Sigmoid colon (tissue), 7 donors: ENCODE results near the gene BAD. TPM values are rescaled to one million over a fixed set of nuclear protein-coding genes. Genes with fewer than 3 reads are reported as not detected.

Experiments used
- DNase-seq: peaks from one replicate; pipeline ENCODE4 v3.0.0-alpha.2; 2019
- H3K27ac ChIP-seq, 4 donors: fragments of 200-600 bp; sonication (generic); one replicate each; pipeline ENCODE4 v1.5.1; 2016 to 2019; ENCODE audit warnings: mild to moderate bottlenecking in 1 of 4
- H3K27me3 ChIP-seq, 3 donors: fragments of 200-600 bp; sonication (generic); one replicate each; pipeline ENCODE4 v1.5.1; 2019; ENCODE audit warnings: mild to moderate bottlenecking in 1 of 3
- H3K36me3 ChIP-seq, 4 donors: fragments of 200-600 bp; sonication (generic); one replicate each; pipeline ENCODE4 v1.5.1; 2016 to 2019
- H3K4me1 ChIP-seq, 4 donors: fragments of 200-600 bp; sonication (generic); one replicate each; pipeline ENCODE4 v1.5.1; 2017 to 2019
- H3K4me3 ChIP-seq, 4 donors: fragments of 200-600 bp; sonication (generic); one replicate each; pipeline ENCODE4 v1.5.1; 2017 to 2019; ENCODE audit warnings: mild to moderate bottlenecking in 2 of 4, moderate library complexity in 1 of 4
- H3K9me3 ChIP-seq, 4 donors: fragments of 200-600 bp in 3 of 4; sonication (generic) in 3 of 4; one replicate each; pipeline versions ENCODE4 v1.5.1 to v1.6.1; 2013 to 2019
- EP300 ChIP-seq, 4 donors: sonication (generic); formaldehyde crosslinking; IDR thresholded peaks; one replicate each; pipeline ENCODE4 v1.6.1; 2017; ENCODE audit warnings: antibody characterized with exemption in 4 of 4
- POLR2A ChIP-seq, 2 donors: fragments of 450-650 bp; IDR thresholded peaks; one replicate each; pipeline ENCODE4 v1.6.1; 2016; ENCODE audit warnings: antibody characterized with exemption in 2 of 2, mild to moderate bottlenecking in 2 of 2, moderate library complexity in 2 of 2
- POLR2AphosphoS5 ChIP-seq, 4 donors: sonication (generic); formaldehyde crosslinking; IDR thresholded peaks; one replicate each; pipeline ENCODE4 v1.6.1; 2017; ENCODE audit warnings: antibody characterized with exemption in 4 of 4
- WGBS, 2 donors: extraction: QIAGEN DNeasy Blood & Tissue Kit; methylation state at CpG; one replicate each; pipeline ENCODE4 v1.1.7; 2013; 5-methylcytosine and 5-hydroxymethylcytosine counted together
- intact Hi-C: fragments of 100-400 bp; cut with DNase I; formaldehyde crosslinking; loops from one replicate; pipeline ENCODE4 v1.15.1; 2023
- polyA plus RNA-seq, 3 donors: library from polyadenylated mRNA; stranded (reverse); fragments of 200-250 nt; gene quantifications; one replicate each; pipeline ENCODE4 v1.2.3, GENCODE V29; 2013
- total RNA-seq, 4 donors: library from RNA; depleted of rRNA; stranded (reverse); fragments of >200 nt; gene quantifications; one replicate each; pipeline ENCODE4 v1.1.0, GENCODE V29; 2016
- TF ChIP-seq, protein P1 (sequence below), 4 experiments: fragments of 450-650 bp in 3 of 4; fragments of 200-600 bp in 1 of 4; IDR thresholded peaks; one replicate each; pipeline ENCODE4 v1.5.1; 2016 to 2019; ENCODE audit warnings: antibody characterized with exemption in 4 of 4, mild to moderate bottlenecking in 3 of 4, moderate library complexity in 2 of 4
- donor health status: healthy with polysubstance abuse.
- donor health status: Bipolar disorder and iron deficiency.
- donor health status: healthy.

BAD gene
- total and polyA plus RNA-seq, 7 donors: 95.3 to 264 (median 127) TPM

DNA sequence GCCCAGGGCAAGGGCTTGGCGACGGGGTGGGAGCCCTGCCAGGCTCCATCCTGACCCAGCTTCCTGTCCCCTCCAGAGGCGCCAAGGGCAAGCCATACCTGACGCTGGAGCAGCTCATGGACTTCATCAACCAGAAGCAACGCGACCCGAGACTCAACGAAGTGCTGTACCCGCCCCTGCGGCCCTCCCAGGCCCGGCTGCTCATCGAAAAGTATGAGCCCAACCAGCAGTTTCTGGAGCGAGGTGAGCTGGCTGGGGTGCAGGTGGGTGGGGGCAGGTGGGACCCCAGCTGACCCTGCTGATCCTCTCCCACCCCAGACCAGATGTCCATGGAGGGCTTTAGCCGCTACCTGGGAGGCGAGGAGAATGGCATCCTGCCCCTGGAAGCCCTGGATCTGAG, 28.2 kb downstream of the BAD start:
- Histone ChIP-seq H3K27me3 (no peaks in the 10 kb centered on the region), H3K36me3 (peaks cover 7 to 52% (median 38%) of the 10 kb centered on the region in 4 donors), H3K4me3 (no peak overlapping the region), H3K27ac (no peak overlapping the region), H3K9me3 (no peaks in the 10 kb centered on the region), H3K4me1 (peaks cover 0 to 23% (median 18%) of the 10 kb centered on the region in 4 donors)
- 92 to 93% methylated on average over 15 of the region's 15 CpGs for WGBS, 2 donors
- DNase-seq: no peak
- TF ChIP-seq, protein P1, sequence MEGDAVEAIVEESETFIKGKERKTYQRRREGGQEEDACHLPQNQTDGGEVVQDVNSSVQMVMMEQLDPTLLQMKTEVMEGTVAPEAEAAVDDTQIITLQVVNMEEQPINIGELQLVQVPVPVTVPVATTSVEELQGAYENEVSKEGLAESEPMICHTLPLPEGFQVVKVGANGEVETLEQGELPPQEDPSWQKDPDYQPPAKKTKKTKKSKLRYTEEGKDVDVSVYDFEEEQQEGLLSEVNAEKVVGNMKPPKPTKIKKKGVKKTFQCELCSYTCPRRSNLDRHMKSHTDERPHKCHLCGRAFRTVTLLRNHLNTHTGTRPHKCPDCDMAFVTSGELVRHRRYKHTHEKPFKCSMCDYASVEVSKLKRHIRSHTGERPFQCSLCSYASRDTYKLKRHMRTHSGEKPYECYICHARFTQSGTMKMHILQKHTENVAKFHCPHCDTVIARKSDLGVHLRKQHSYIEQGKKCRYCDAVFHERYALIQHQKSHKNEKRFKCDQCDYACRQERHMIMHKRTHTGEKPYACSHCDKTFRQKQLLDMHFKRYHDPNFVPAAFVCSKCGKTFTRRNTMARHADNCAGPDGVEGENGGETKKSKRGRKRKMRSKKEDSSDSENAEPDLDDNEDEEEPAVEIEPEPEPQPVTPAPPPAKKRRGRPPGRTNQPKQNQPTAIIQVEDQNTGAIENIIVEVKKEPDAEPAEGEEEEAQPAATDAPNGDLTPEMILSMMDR (IDR thresholded peaks at IDR 0.05): no peak
- TF ChIP-seq POLR2A (IDR thresholded peaks at IDR 0.05) (no peak), EP300 (IDR thresholded peaks at IDR 0.05) (no peak), POLR2AphosphoS5 (IDR thresholded peaks at IDR 0.05) (no peak)
- intact Hi-C loops: no loop called here

DNA sequence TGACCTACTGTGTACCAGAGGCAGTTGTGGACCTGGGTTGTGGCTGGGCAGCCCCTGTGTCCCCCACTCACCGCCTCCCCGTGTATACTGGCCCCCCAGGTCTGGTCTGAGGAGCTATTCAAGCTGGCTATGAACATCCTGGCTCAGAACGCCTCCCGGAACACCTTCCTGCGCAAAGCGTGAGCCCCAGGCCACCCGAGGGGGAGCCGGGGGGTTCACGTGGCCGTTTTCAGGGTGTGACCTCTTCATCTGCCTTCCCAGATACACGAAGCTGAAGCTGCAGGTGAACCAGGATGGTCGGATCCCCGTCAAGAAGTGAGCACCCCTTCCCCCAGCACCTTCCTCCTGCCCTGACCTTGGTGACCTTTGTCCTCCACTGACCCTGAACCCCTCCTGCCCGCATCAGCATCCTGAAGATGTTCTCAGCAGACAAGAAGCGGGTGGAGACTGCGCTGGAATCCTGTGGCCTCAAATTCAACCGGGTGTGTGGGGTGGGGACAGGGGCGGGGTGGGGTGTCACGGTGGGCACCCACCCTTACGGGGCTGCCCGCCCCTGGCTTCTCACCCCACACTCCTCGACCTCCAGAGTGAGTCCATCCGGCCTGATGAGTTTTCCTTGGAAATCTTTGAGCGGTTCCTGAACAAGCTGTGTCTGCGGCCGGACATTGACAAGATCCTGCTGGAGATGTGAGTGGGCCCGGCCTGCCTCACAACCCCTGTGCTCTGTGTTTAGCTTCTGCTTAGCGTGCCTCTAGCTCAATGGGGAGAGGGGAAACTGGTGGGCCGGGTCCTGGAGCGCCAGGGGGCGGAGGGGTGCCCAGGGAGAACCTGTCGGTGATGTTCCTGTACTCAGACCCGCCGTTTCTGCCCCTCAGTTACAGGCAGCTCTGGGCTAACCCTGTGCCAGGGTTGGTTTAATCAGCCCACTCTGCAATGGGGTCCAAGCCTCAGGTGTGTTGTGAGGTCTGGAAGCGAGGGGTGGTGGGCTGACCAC, 29.0 kb downstream of the BAD start:
- peaks cover 7 to 49% (median 38%) of the 10 kb centered on the region in 4 donors for H3K36me3 ChIP-seq
- TF ChIP-seq, protein P1 (IDR thresholded peaks at IDR 0.05): no peak
- TF ChIP-seq POLR2A (IDR thresholded peaks at IDR 0.05) (no peak), EP300 (IDR thresholded peaks at IDR 0.05) (no peak), POLR2AphosphoS5 (IDR thresholded peaks at IDR 0.05) (no peak)
- no peak overlapping the region for H3K27ac ChIP-seq
- intact Hi-C loops: no loop called here
- no peak for DNase-seq
- H3K9me3 ChIP-seq: no peaks in the 10 kb centered on the region
- peaks cover 0 to 31% (median 24%) of the 10 kb centered on the region in 4 donors for H3K4me1 ChIP-seq
- H3K27me3 ChIP-seq: no peaks in the 10 kb centered on the region
- H3K4me3 ChIP-seq: no peak overlapping the region
- WGBS, 2 donors: 87 to 91% methylated on average over 35 of the region's 35 CpGs

DNA sequence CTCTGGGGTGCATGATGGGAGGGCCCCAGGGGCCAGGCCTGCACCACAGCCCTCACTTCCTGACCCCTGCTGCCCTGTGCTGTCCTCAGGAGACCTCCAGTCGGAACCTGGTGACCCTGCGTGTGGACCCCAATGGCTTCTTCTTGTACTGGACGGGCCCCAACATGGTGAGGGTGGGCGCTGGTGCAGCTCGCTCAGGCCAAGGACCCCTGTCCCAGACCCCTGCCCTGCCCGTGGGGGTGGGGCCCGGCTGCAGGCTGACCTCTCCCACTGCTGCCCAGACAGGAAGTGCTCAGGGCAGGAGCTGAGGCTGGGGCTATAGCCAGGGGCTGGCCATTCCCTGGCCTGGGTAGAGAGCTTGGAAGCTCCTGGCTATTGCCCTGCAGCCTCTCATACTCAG, 30.1 kb downstream of the BAD start:
- intact Hi-C loops: no loop called here
- no peaks in the 10 kb centered on the region for H3K27me3 ChIP-seq
- peaks cover 0 to 34% (median 25%) of the 10 kb centered on the region in 4 donors for H3K4me1 ChIP-seq
- 91 to 94% methylated on average over 7 of the region's 7 CpGs for WGBS, 2 donors
- no peaks in the 10 kb centered on the region for H3K9me3 ChIP-seq
- H3K27ac ChIP-seq: no peak overlapping the region
- no peak for DNase-seq
- H3K36me3 ChIP-seq: peaks cover 7 to 43% (median 30%) of the 10 kb centered on the region in 4 donors
- no peak for TF ChIP-seq EP300 (IDR thresholded peaks at IDR 0.05)
- no peak for TF ChIP-seq POLR2AphosphoS5 (IDR thresholded peaks at IDR 0.05)
- TF ChIP-seq POLR2A (IDR thresholded peaks at IDR 0.05): no peak
- TF ChIP-seq, protein P1 (IDR thresholded peaks at IDR 0.05): no peak
- H3K4me3 ChIP-seq: no peak overlapping the region

DNA sequence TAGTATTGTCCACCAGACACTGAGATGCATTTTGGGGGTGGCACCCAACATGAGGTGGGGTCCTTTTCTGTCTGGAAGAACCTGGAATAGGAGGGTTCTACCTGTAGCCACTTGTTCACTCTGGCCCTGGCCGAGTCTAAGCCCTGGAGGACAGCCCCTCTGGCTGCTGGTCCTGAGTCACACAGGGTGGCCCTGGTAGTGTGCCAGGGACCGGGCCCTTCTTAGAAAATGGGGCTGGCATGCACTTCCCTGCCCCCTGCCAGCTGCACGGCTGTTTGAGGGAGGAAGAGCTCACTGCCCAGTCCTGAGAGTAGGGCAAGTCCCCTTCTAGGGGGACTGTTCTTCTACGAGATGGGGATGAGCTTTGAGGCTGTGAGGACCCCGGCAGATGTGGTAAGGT, 31.0 kb downstream of the BAD start:
- Histone ChIP-seq H3K36me3 (peaks cover 7 to 35% (median 22%) of the 10 kb centered on the region in 4 donors), H3K9me3 (no peaks in the 10 kb centered on the region), H3K4me1 (peaks cover 0 to 34% (median 25%) of the 10 kb centered on the region in 4 donors), H3K27ac (no peak overlapping the region), H3K4me3 (no peak overlapping the region), H3K27me3 (no peaks in the 10 kb centered on the region)
- intact Hi-C loops: no loop called here
- WGBS, 2 donors: 70 to 71% methylated on average over 5 of the region's 5 CpGs
- DNase-seq: no peak
- TF ChIP-seq POLR2AphosphoS5 (IDR thresholded peaks at IDR 0.05) (no peak), EP300 (IDR thresholded peaks at IDR 0.05) (no peak), POLR2A (IDR thresholded peaks at IDR 0.05) (no peak)
- TF ChIP-seq, protein P1 (IDR thresholded peaks at IDR 0.05): no peak
